Measurements from ENCODE around the gene RASSF3.

Gene RASSF3

DNA sequence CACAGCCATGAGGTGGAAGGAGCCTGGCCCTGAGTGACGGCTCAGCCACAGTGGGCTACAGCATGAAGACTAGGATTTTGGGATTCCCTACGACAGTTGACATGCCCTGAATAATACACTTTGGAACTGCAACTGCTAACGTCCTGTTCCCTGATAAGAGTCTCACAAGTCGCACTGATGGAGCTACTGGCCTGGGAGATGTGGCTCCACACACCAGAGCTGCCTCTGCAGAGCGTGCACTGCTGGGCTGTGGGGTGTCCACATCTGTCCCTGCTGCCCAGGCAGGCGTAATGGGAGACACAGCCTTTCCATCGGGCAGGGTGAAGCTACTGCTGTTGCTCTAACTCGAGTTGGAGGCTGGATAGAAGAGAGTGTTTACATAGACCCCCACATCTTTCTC lies 42.7 kb upstream of the RASSF3 start:
- Histone ChIP-seq H3K4me3 (ENCODE audit: low read depth, low read length) (no peak overlapping the region), H2BK120ac (ENCODE audit: insufficient read depth, low read length, poor library complexity) (no peak overlapping the region), H3K23ac (ENCODE audit: low read length) (no peak overlapping the region), H2AFZ (ENCODE audit: insufficient read depth, low read length, poor library complexity) (no peak overlapping the region), H4K12ac (ENCODE audit: low read depth, low read length) (no peak overlapping the region), H3K18ac (ENCODE audit: low read length) (no peak overlapping the region), H3K4ac (ENCODE audit: low read depth, low read length) (no peak overlapping the region), H2BK5ac (ENCODE audit: low read depth, low read length, poor library complexity) (no peak overlapping the region), H3K14ac (ENCODE audit: low read length) (no peak overlapping the region), H3K4me1 (ENCODE audit: control insufficient read depth in 1 of 2, insufficient read depth in 2 of 2, low read length in 2 of 2) (peaks cover 3 to 4% of the 10 kb centered on the region in 2 experiments), H3K4me2 (ENCODE audit: low read length) (no peak overlapping the region), H4K91ac (ENCODE audit: low read depth, low read length) (no peak overlapping the region), H3K9me3 (ENCODE audit: insufficient read depth, low read depth, low read length) (no peaks in the 10 kb centered on the region), H3K27me3 (ENCODE audit: insufficient read depth, low read length) (no peaks in the 10 kb centered on the region), H2BK12ac (ENCODE audit: low read length) (no peak overlapping the region), H3K27ac (ENCODE audit: low read depth, low read length) (no peak overlapping the region), H3K9ac (ENCODE audit: low read length) (no peak overlapping the region), H3K79me1 (ENCODE audit: low read length) (no peaks in the 10 kb centered on the region), H2AK5ac (ENCODE audit: low read length) (no peak overlapping the region), H4K8ac (ENCODE audit: low read depth, low read length) (no peak overlapping the region), H3K79me2 (ENCODE audit: control insufficient read depth, insufficient read depth, low read length, poor library complexity) (no peaks in the 10 kb centered on the region), H3K36me3 (ENCODE audit: control insufficient read depth in 1 of 2, insufficient read depth in 2 of 2, low read length in 2 of 2) (no peaks in the 10 kb centered on the region)
- no CpG with 5 or more reads among the region's 8 CpGs for WGBS (ENCODE audit: extremely low coverage, insufficient coverage, insufficient read length)
- no peak for DNase-seq

DNA sequence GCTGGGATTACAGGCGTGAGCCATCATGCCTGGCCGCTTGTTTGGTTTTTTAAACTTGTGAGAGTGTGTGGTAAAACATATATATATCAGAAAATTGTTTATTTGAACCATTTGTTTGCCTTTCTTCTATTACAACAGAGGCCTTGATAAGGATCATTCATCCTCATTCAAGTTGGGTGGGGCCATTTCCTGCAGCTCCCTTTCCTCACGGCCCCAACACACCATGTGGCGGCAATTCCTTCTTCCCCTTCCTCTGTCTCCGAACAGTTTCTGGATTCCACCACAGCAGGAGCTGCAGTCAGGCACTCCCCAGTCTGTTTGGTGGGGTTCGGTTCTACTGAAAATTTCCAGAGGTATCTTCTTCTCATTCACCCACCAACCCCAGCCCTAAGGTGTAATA lies 42.0 kb upstream of the RASSF3 start:
- no peak overlapping the region for H2BK12ac ChIP-seq (ENCODE audit: low read length)
- H4K12ac ChIP-seq (ENCODE audit: low read depth, low read length): no peak overlapping the region
- peaks cover 3 to 4% of the 10 kb centered on the region in 2 experiments for H3K4me1 ChIP-seq (ENCODE audit: control insufficient read depth in 1 of 2, insufficient read depth in 2 of 2, low read length in 2 of 2)
- no peak overlapping the region for H2BK5ac ChIP-seq (ENCODE audit: low read depth, low read length, poor library complexity)
- H4K8ac ChIP-seq (ENCODE audit: low read depth, low read length): no peak overlapping the region
- H3K79me1 ChIP-seq (ENCODE audit: low read length): no peaks in the 10 kb centered on the region
- H3K4me3 ChIP-seq (ENCODE audit: low read depth, low read length): no peak overlapping the region
- H3K9me3 ChIP-seq (ENCODE audit: insufficient read depth, low read depth, low read length): no peaks in the 10 kb centered on the region
- no peak overlapping the region for H3K23ac ChIP-seq (ENCODE audit: low read length)
- WGBS (ENCODE audit: extremely low coverage, insufficient coverage, insufficient read length): no CpG with 5 or more reads among the region's 6 CpGs
- no peak overlapping the region for H3K18ac ChIP-seq (ENCODE audit: low read length)
- no peak overlapping the region for H3K14ac ChIP-seq (ENCODE audit: low read length)
- no peak overlapping the region for H2BK120ac ChIP-seq (ENCODE audit: insufficient read depth, low read length, poor library complexity)
- no peak overlapping the region for H3K4ac ChIP-seq (ENCODE audit: low read depth, low read length)
- DNase-seq: no peak
- H3K27ac ChIP-seq (ENCODE audit: low read depth, low read length): no peak overlapping the region
- H2AK5ac ChIP-seq (ENCODE audit: low read length): no peak overlapping the region
- H3K79me2 ChIP-seq (ENCODE audit: control insufficient read depth, insufficient read depth, low read length, poor library complexity): no peaks in the 10 kb centered on the region
- no peaks in the 10 kb centered on the region for H3K36me3 ChIP-seq (ENCODE audit: control insufficient read depth in 1 of 2, insufficient read depth in 2 of 2, low read length in 2 of 2)
- no peak overlapping the region for H3K4me2 ChIP-seq (ENCODE audit: low read length)
- H3K27me3 ChIP-seq (ENCODE audit: insufficient read depth, low read length): no peaks in the 10 kb centered on the region
- H4K91ac ChIP-seq (ENCODE audit: low read depth, low read length): no peak overlapping the region
- no peak overlapping the region for H3K9ac ChIP-seq (ENCODE audit: low read length)
- H2AFZ ChIP-seq (ENCODE audit: insufficient read depth, low read length, poor library complexity): no peak overlapping the region

DNA sequence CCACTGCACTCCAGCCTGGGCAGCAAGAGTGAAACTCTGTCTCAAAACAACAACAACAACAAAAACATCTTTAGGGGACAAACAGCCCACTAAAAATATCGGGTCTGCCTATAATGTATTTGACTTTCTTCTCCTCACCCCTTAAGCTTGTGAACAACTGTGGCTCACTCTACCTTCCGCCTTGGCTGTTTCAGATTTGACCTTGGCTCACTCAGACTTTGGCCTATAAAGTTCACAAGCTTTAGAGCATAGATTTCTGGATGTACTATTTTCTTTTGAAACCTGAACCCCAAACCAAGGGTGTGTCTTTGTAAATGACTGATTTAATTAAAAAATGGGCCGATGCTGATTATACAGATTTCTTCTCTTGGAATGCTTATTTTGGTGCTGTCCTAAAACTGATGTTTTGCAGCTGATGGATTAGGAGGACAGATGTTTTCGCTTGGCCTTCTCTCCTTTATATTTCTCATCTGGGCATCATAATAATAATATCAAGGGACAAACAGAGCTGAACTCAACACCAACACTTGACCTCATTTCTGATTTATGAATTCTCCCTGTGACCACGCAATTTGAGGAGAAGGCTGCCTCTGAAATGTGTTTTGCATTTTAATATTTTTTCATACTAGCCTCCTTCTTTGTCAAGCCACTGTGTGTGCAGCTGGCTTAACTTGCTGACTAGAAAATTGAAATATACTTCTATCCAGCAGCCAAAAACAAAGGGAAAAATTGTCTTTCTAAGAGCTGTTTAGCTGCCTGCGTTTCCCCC lies 40.2 kb upstream of the RASSF3 start:
- Histone ChIP-seq H3K14ac (ENCODE audit: low read length) (no peak overlapping the region), H4K91ac (ENCODE audit: low read depth, low read length) (no peak overlapping the region), H3K36me3 (ENCODE audit: control insufficient read depth in 1 of 2, insufficient read depth in 2 of 2, low read length in 2 of 2) (no peaks in the 10 kb centered on the region), H3K4ac (ENCODE audit: low read depth, low read length) (no peak overlapping the region), H3K4me3 (ENCODE audit: low read depth, low read length) (no peak overlapping the region), H4K12ac (ENCODE audit: low read depth, low read length) (no peak overlapping the region), H2BK5ac (ENCODE audit: low read depth, low read length, poor library complexity) (no peak overlapping the region), H4K8ac (ENCODE audit: low read depth, low read length) (no peak overlapping the region), H3K9me3 (ENCODE audit: insufficient read depth, low read depth, low read length) (no peaks in the 10 kb centered on the region), H3K4me1 (ENCODE audit: control insufficient read depth in 1 of 2, insufficient read depth in 2 of 2, low read length in 2 of 2) (peaks cover 3 to 4% of the 10 kb centered on the region in 2 experiments), H3K9ac (ENCODE audit: low read length) (no peak overlapping the region), H2BK120ac (ENCODE audit: insufficient read depth, low read length, poor library complexity) (no peak overlapping the region), H3K23ac (ENCODE audit: low read length) (no peak overlapping the region), H3K18ac (ENCODE audit: low read length) (no peak overlapping the region), H2AK5ac (ENCODE audit: low read length) (no peak overlapping the region), H2AFZ (ENCODE audit: insufficient read depth, low read length, poor library complexity) (no peak overlapping the region), H3K79me2 (ENCODE audit: control insufficient read depth, insufficient read depth, low read length, poor library complexity) (no peaks in the 10 kb centered on the region), H3K27me3 (ENCODE audit: insufficient read depth, low read length) (no peaks in the 10 kb centered on the region), H2BK12ac (ENCODE audit: low read length) (no peak overlapping the region), H3K4me2 (ENCODE audit: low read length) (no peak overlapping the region), H3K27ac (ENCODE audit: low read depth, low read length) (no peak overlapping the region), H3K79me1 (ENCODE audit: low read length) (no peaks in the 10 kb centered on the region)
- WGBS (ENCODE audit: extremely low coverage, insufficient coverage, insufficient read length): no CpG with 5 or more reads among the region's 6 CpGs
- DNase-seq: no peak

- no peaks in the 10 kb centered on the region for H3K79me2 ChIP-seq (ENCODE audit: control insufficient read depth, insufficient read depth, low read length, poor library complexity)
- H3K18ac ChIP-seq (ENCODE audit: low read length): no peak overlapping the region
- H3K4me3 ChIP-seq (ENCODE audit: low read depth, low read length): no peak overlapping the region
- H3K9me3 ChIP-seq (ENCODE audit: insufficient read depth, low read depth, low read length): no peaks in the 10 kb centered on the region
- H3K4me1 ChIP-seq (ENCODE audit: control insufficient read depth in 1 of 2, insufficient read depth in 2 of 2, low read length in 2 of 2): peaks cover 3 to 4% of the 10 kb centered on the region in 2 experiments
- H3K4ac ChIP-seq (ENCODE audit: low read depth, low read length): no peak overlapping the region
- H2BK5ac ChIP-seq (ENCODE audit: low read depth, low read length, poor library complexity): no peak overlapping the region
- H2AK5ac ChIP-seq (ENCODE audit: low read length): no peak overlapping the region
- DNase-seq: no peak
- H3K27me3 ChIP-seq (ENCODE audit: insufficient read depth, low read length): no peaks in the 10 kb centered on the region
- WGBS (ENCODE audit: extremely low coverage, insufficient coverage, insufficient read length): no CpG with 5 or more reads among the region's 2 CpGs
- no peak overlapping the region for H4K8ac ChIP-seq (ENCODE audit: low read depth, low read length)
- H3K9ac ChIP-seq (ENCODE audit: low read length): no peak overlapping the region
- no peak overlapping the region for H2BK120ac ChIP-seq (ENCODE audit: insufficient read depth, low read length, poor library complexity)
- no peak overlapping the region for H4K91ac ChIP-seq (ENCODE audit: low read depth, low read length)
- no peak overlapping the region for H2AFZ ChIP-seq (ENCODE audit: insufficient read depth, low read length, poor library complexity)
- no peak overlapping the region for H3K14ac ChIP-seq (ENCODE audit: low read length)
- H3K36me3 ChIP-seq (ENCODE audit: control insufficient read depth in 1 of 2, insufficient read depth in 2 of 2, low read length in 2 of 2): no peaks in the 10 kb centered on the region
- H2BK12ac ChIP-seq (ENCODE audit: low read length): no peak overlapping the region
- no peaks in the 10 kb centered on the region for H3K79me1 ChIP-seq (ENCODE audit: low read length)
- H3K27ac ChIP-seq (ENCODE audit: low read depth, low read length): no peak overlapping the region
- no peak overlapping the region for H3K4me2 ChIP-seq (ENCODE audit: low read length)
- no peak overlapping the region for H3K23ac ChIP-seq (ENCODE audit: low read length)
- H4K12ac ChIP-seq (ENCODE audit: low read depth, low read length): no peak overlapping the region
These were observed 38.9 kb upstream of the RASSF3 start for GRCh38 chr12:64571411-64571810.
